Right lung (tissue), 10 donors: Measurements from ENCODE around the gene ARFIP1. TPM values are rescaled to one million over a fixed set of nuclear protein-coding genes. Genes with fewer than 3 reads are reported as not detected.
A peak's percentile ranks its signal among the peaks of the same experiment; 100 is the strongest.
"Not testable (repeated sequence)": the region's sequence is repeated elsewhere in the genome, so short reads cannot be mapped to it uniquely, and the experiment has no call there.

Experiments
- DNase-seq, 2 donors: peaks; one replicate each; pipeline ENCODE4 v3.0.0-alpha.2; 2013
- long read RNA-seq, 8 donors: transcript quantifications; one replicate each; lab custom pipeline, GENCODE V29; 2026
- polyA plus RNA-seq, 5 donors: library from polyadenylated mRNA; unstranded; fragments of 120-200 nt; gene quantifications; one replicate each; pipeline versions ENCODE4 v1.2.1 to v1.2.3, GENCODE V29; 2013; ENCODE audit warnings: inconsistent platforms in 1 of 5, low replicate concordance in 1 of 5; ENCODE audit not compliant: insufficient read length in 5 of 5, insufficient read depth in 1 of 5

Gene ARFIP1
- 10 to 100 TPM; 41.4 to 56.6 (median 47.8) TPM for polyA plus RNA-seq
- long read RNA-seq, donor 1, transcript ARFIP1-201 (9 exons, 3,111 nt), result major isoform, 7 of 34 reads
- long read RNA-seq, donor 1, partial matches to known transcripts, result 25 of 34 reads
- long read RNA-seq, donor 1, other reads (novel, unspliced or antisense), result 0 of 34 reads
- long read RNA-seq, donor 2, partial matches to known transcripts, result 28 of 33 reads
- long read RNA-seq, donor 2, other reads (novel, unspliced or antisense), result 0 of 33 reads
- long read RNA-seq, donor 3, transcript ARFIP1-201 (9 exons, 3,111 nt), result major isoform, 6 of 26 reads
- long read RNA-seq, donor 3, partial matches to known transcripts, result 18 of 26 reads
- long read RNA-seq, donor 3, other reads (novel, unspliced or antisense), result 0 of 26 reads
- long read RNA-seq, donor 4, transcript ARFIP1-201 (9 exons, 3,111 nt), result major isoform, 8 of 34 reads
- long read RNA-seq, donor 4, partial matches to known transcripts, result 23 of 34 reads
- long read RNA-seq, donor 4, other reads (novel, unspliced or antisense), result 0 of 34 reads
- long read RNA-seq, donor 5, partial matches to known transcripts, result 0 of 10 reads
- long read RNA-seq, donor 5, other reads (novel, unspliced or antisense), result 0 of 10 reads
- long read RNA-seq, donor 6, transcript ARFIP1-201 (9 exons, 3,111 nt), result minor isoform, 6 of 47 reads
- long read RNA-seq, donor 6, transcript ARFIP1-205 (9 exons, 3,424 nt), result major isoform, 7 of 47 reads
- long read RNA-seq, donor 6, partial matches to known transcripts, result 31 of 47 reads
- long read RNA-seq, donor 6, other reads (novel, unspliced or antisense), result 0 of 47 reads
- long read RNA-seq, donor 7, transcript ARFIP1-201 (9 exons, 3,111 nt), result major isoform, 9 of 13 reads
- long read RNA-seq, donor 7, partial matches to known transcripts, result 0 of 13 reads
- long read RNA-seq, donor 7, other reads (novel, unspliced or antisense), result 0 of 13 reads
- long read RNA-seq, donor 8, partial matches to known transcripts, result 9 of 16 reads
- long read RNA-seq, donor 8, other reads (novel, unspliced or antisense), result 0 of 16 reads

DNA sequence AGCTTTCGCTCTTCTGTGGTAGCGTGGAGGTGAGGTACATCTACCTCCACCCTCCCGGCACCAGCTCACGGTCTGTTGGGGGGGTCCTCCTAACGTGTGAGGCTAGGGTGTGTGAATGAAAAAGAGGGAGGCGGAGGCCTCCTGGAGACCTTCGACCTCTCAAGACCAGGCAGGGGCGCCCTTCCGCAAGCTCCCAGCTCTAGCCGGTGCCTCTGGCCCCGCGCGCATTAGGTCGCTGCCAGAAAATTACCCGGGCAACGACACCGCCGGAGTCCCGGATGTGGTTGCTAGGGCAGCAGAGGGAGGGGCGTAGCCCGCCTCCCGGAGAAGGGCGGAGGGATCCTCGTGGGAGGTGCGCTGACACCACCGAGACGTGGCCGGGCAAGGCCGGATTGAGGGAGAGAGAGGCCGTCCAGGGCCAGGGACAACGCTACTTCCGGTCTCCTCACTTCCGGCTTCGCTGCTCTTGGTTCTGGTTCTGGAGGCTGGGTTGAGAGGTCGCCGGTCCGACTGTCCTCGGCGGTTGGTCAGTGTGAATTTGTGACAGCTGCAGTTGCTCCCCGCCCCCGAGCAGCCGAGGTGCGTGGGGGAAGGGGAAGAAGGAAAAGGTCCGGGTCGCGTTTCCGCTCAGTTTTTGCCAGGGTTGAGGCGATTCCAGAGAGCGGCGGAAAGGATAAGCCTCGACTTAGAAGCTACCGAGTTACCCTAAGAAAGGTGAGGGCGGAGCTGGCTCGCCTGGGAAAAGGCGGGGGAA is at the start of gene ARFIP1, which contains the start of gene TIGD4:
Gene ARFIP1 (plus strand): TSS at position 442 of the 754 bp plus-strand sequence. CDS start 49,680 bp downstream, outside the sequence.
Gene TIGD4 (minus strand): TSS at position 218 of the 754 bp plus-strand sequence. CDS start 8,726 bp downstream, outside the sequence.
- DNase-seq, result peak; percentile 98

DNA sequence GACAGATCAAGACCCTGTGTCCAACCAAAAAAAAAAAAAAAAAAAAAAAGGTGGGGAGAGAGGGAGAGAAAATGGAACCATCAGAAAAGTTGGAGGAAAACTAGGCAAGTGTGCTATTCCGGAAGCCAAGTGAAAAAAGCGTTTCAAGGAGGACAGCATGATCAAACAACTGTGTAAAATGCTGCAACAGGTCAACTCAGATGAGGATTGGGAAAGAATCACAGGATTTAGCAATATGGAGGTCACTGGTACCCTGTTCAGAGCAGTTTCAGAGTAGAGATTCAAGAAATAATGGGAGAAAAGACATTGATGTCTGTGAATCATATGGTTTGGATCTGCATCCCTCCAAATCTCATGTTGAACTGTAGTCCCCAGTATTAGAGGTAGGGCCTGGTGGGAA is 47.8 kb upstream of the ARFIP1 start:
- DNase-seq, result no peak

GRCh38 chr4:152734015-152734698 is 45.6 kb upstream of the ARFIP1 start:
- no peak for DNase-seq

DNA sequence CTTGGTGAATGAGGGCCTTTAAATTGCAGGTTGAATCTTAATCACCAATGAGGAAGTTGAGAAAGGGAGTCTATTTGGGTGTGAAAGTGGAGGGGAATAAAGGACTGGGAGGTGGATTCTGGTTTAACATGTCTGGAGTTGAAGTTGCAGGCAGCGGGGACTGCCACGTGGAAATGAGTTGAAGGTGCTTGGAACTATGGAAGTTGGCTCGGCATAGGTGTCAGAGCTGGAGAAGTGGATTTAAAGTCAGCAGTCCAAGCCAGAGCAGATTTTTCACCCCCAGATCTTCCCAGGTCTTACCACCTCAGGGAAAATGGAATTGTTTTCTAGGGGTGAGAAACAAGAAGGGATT is 45.1 kb upstream of the ARFIP1 start:
- no peak for DNase-seq

- peak in 1 of 2 donors; percentile 10 for DNase-seq
Observed at GRCh38 chr4:152735396-152735859, 44.3 kb upstream of the ARFIP1 start.

DNA sequence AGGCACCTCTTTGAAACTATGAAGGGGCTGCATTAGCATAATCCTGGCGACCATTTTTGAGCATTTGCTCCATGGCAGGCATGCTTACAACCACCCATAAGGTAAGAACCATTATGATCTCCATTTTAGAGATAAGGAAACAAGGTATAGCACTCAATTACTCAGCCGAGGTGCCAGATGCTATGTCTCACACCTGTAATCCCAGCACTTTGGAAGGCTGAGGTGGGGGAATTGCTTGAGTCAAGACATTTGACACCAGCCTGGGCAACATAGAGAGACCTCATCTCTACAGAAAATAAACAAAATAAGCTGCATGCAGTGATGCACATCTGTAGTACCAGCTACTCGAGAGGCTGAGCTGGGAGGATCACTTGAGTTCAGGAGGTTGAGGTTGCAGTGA is 43.8 kb upstream of the ARFIP1 start:
- no peak for DNase-seq

- DNase-seq, result no peak
Observed at GRCh38 chr4:152738827-152739226, 40.9 kb upstream of the ARFIP1 start.

DNA sequence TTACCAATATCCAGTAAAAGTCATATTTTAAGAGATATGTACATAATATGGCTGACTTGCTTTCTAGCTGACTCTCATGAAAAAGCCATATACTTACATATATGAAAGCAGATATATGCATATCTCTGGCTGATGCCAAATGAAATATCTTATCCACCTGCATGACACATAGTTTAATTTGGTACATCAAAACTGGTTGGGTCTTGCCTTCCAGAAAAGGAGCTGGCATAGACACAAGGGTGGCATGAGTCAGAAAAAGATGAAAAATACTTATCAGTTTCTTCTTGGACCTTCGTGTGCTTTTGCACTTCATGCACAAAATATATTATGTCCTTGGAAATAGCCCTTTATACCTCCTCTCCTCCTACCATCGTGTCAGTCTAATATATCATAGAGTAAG is 32.3 kb upstream of the ARFIP1 start:
- no peak for DNase-seq

DNA sequence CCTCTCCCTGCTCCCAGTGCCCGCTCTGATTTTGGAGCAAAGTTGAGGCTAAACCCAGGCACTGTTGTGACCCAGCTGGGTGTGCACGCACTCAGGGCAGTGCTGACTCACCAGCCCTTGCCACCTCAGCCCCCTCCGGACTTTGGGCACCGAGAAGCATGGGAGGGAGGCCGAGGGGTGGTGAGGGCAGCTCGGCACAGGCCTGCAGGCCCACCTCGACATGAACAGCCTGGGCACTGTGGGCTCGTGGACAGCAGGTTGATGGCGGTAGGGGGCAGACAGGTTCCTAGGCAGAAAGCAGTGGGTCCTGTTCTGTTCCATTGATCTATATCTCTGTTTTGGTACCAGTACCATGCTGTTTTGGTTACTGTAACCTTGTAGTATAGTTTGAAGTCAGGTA is 31.1 kb upstream of the ARFIP1 start:
- DNase-seq, result no peak

DNA sequence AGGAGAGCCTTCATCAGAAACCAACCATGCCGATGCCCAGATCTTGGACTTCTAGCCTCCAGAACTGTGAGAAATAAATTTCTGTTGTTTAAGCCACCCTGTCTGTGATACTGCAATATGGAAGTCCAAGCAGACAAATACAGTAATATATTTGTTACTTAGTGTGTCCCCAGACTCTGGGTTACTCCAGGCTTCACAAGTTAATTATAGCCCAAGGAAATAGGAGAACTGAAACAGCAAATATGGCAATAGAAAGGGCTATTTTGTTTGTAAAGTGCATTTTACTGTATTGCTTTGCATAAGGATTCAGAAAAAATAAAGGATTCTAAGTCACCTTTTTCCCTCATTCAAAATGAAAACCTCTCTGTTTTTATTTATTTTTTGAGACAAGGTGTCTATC is 16.0 kb upstream of the ARFIP1 start:
- no peak for DNase-seq

DNA sequence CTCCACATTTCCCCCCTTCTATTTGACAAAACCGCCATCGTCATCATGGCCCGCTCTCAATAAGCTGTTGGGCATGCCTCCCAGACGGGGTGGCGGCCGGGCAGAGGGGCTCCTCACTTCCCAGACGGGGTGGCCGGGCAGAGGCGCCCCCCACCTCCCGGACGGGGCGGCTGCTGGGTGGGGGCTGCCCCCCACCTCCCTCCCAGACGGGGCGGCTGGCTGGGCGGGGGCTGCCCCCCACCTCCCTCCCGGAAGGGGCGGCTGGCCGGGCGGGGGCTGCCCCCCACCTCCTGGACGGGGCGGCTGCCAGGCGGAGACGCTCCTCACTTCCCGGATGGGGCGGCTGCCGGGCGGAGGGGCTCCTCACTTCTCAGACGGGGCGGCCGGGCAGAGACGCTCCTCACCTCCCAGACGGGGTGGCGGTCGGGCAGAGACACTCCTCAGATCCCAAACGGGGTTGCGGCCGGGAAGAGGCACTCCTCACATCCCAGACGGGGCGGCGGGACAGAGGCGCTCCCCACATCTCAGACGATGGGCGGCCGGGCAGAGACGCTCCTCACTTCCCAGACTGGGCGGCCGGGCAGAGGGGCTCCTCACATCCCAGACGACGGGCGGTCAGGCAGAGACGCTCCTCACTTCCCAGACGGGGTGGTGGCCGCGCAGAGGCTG is 14.6 kb upstream of the ARFIP1 start:
- DNase-seq, result not testable (repeated sequence)

- no peak for DNase-seq
Observed at GRCh38 chr4:152771741-152772533, 7.8 kb upstream of the ARFIP1 start.

- DNase-seq, result no peak
Observed at GRCh38 chr4:152773339-152773738, 6.4 kb upstream of the ARFIP1 start.

DNA sequence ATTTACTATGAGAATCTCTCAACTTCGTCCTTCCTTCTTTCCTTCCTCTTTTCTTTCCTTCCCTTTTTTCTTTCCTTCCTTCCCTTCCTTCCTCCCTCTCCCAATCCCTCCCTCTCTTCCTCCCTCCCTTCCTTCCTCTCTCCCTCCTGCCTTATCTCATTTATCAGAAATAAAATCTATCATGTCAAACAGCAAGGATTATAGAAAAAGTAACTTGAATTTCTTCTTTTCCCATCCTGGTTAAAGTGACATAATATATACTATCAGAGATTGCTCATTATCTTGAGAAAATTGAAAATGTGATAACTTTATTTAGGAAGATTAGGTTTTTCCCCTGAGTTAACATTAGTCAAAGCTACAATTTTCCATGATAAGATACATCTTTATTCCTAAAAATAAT is 5.8 kb upstream of the ARFIP1 start:
- no peak for DNase-seq

DNA sequence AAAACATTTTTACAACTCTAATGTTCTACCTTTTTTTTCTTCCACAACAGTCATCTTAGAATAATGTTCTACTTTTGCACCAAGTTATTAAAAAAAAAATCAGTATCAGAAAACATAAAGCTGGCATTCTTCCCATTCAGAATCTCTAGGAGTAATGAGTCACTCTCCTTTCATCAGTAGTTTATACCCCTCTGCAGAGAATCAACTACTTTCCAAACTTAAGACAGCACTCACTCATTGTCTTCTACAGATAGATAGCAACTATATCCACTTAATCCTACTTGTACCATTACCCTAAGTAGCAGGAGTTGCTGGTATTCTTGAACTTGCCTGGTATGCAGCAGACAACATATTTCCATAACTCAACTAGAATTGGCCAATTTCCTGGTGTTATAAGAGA is 3.4 kb upstream of the ARFIP1 start:
- DNase-seq, result no peak

DNA sequence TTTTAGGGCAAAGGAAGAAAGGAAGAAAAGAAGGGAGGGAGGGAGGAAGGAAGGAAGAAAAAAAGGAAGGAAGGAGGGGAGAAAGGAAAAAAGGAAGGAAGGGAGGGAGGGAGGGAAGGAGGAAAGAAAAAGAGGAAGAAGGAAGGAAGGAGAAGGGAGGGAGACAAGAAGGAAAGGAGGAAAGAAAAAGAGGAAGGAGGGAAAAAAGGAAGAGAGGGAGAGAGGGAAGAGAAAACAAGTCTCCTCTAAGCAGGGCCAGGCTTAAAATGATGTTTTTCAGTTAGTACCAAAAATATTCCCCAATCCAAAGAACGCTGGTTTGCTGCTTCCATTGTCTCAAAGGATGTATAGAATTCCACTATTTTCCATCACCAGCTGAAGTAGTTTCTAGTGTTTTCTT is 2.3 kb upstream of the ARFIP1 start:
- DNase-seq, result no peak

DNA sequence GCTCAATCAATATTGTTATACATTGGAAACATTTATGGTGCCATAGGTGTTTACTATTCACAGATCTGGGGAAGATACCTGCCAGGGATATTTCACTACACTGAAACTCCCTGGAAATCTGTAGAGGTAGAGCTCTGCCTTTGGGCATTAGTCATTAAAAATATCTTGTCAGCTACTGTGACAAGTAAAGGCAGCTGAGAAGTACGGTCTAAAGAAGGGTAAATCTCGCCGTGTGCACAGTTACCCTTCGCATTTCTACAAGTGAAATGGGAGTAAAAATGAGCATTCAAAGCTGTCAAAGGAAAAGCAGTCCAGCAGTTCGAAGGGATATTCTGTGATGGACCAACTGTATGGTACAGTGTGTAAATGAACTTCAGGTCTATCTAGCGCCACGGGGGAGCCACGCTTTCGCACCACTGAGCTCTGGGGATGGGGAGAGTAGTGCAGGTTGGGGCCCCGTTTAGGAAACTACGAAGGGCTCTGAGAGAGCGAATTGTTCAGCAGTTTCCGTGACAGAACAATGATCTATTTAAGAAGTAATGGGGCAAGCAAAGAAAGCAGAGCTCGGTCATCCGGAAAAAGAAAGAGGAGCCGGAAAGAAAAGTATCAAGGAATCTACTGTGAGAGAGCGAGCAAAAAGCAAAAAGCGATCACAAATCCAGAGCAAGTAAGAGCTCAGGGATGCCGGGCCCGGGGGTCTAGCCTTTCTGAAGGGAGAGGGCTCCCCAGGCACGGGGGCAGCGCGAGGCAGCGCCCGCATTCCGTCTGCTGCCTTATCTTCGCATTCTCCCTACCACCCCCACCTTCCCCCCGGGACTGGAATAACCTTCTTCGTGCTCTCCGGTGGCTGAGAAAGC is 870 bp upstream of the ARFIP1 start:
- peak; percentile 19 to 30 for DNase-seq

DNA sequence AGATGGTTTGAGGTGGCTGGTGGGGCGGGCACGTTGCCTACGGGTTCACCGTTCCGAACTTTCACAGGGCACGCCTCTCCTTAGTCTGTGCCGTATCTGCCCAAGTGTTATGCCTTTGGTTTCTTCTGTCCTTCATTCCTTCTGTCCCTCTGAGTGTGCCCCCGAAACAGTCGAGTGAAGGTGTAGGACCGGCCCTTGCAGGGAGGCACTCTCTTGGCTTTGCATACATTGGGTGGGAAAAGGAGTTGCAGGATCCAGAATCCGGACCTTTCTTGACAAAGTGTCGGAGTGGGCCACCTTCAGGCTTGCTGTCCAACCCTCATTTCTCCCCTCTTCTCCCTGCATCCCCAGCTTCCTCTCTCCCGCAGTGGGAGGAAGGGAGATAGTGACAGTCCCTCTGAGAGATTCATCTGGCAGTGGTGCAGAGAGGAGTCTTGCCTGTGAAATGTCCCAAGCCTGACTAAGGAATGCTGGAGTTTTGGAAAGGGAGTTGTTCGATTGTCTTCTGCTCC is 569 bp downstream of the ARFIP1 start:
- no peak for DNase-seq
